Osteoblast (primary cell): ENCODE measurements around the gene TRIM38. TPM values are rescaled to one million over a fixed set of nuclear protein-coding genes. Genes with fewer than 3 reads are reported as not detected.

Experiments
- DNase-seq: peaks from one replicate; pipeline ENCODE4 v3.0.0; 2011; ENCODE audit warnings: low spot score, mixed read lengths; ENCODE audit not compliant: insufficient read length; ENCODE audit errors: missing footprints
- H2AFZ ChIP-seq: 2 replicates; pipeline ENCODE4 v1.6.0; 2011; ENCODE audit warnings: mild to moderate bottlenecking, low read length
- H3K27ac ChIP-seq: 2 replicates; pipeline ENCODE4 v1.5.1; 2011; ENCODE audit warnings: mild to moderate bottlenecking, low read depth, low read length, moderate library complexity
- H3K27me3 ChIP-seq: 2 replicates; pipeline ENCODE4 v1.6.0; 2012; ENCODE audit warnings: mild to moderate bottlenecking, control low read depth, inconsistent platforms, low read length, moderate library complexity; ENCODE audit not compliant: insufficient read depth
- H3K36me3 ChIP-seq: 2 replicates; pipeline ENCODE4 v1.5.1; 2011; ENCODE audit warnings: mild to moderate bottlenecking, low read length, control low read depth, moderate library complexity; ENCODE audit not compliant: insufficient read depth
- H3K4me1 ChIP-seq: 2 replicates; pipeline ENCODE4 v1.5.1; 2011; ENCODE audit warnings: mild to moderate bottlenecking, low read length, control low read depth, moderate library complexity; ENCODE audit not compliant: insufficient read depth
- H3K4me2 ChIP-seq: 2 replicates; pipeline ENCODE4 v1.6.0; 2011; ENCODE audit warnings: mild to moderate bottlenecking, low read length; ENCODE audit not compliant: insufficient read depth
- H3K4me3 ChIP-seq: fragments of 200-600 bp; sonication (generic); 3 replicates; pipeline ENCODE4 v1.5.1; 2012; ENCODE audit warnings: mild to moderate bottlenecking, low read length, inconsistent platforms; ENCODE audit not compliant: insufficient read depth
- H3K79me2 ChIP-seq: 2 replicates; pipeline ENCODE4 v1.6.0; 2012; ENCODE audit warnings: mild to moderate bottlenecking, low read length, control low read depth, inconsistent platforms; ENCODE audit not compliant: insufficient read depth
- H3K9me3 ChIP-seq: 2 replicates; pipeline ENCODE4 v1.5.1; 2011; ENCODE audit warnings: low read depth, low read length, control low read depth
- H4K20me1 ChIP-seq: 2 replicates; pipeline ENCODE4 v1.6.0; 2012; ENCODE audit warnings: mild to moderate bottlenecking, low read length, control low read depth; ENCODE audit not compliant: insufficient read depth
- total RNA-seq: library from RNA; depleted of rRNA; stranded (reverse); fragments of >200 nt; gene quantifications from 2 replicates; pipeline ENCODE4 v1.2.3, GENCODE V29; 2012
- TF ChIP-seq, protein P1 (sequence below): IDR thresholded peaks from 2 replicates; pipeline ENCODE4 v1.5.1; 2011; ENCODE audit warnings: mild to moderate bottlenecking, low read depth, low read length, moderate library complexity; ENCODE audit errors: extremely low read depth

The TRIM38 gene
- total RNA-seq, 1 donor = 13.0 TPM

- Histone ChIP-seq H2AFZ (peak overlapping the region; percentile 63), H4K20me1 (no peaks in the 10 kb centered on the region), H3K27ac (peak overlapping the region; percentile 11), H3K4me2 (no peak overlapping the region), H3K9me3 (no peaks in the 10 kb centered on the region), H3K79me2 (no peaks in the 10 kb centered on the region), H3K4me1 (no peaks in the 10 kb centered on the region), H3K27me3 (no peaks in the 10 kb centered on the region), H3K4me3 (no peak overlapping the region), H3K36me3 (no peaks in the 10 kb centered on the region)
- no peak for DNase-seq
- TF ChIP-seq, protein P1, sequence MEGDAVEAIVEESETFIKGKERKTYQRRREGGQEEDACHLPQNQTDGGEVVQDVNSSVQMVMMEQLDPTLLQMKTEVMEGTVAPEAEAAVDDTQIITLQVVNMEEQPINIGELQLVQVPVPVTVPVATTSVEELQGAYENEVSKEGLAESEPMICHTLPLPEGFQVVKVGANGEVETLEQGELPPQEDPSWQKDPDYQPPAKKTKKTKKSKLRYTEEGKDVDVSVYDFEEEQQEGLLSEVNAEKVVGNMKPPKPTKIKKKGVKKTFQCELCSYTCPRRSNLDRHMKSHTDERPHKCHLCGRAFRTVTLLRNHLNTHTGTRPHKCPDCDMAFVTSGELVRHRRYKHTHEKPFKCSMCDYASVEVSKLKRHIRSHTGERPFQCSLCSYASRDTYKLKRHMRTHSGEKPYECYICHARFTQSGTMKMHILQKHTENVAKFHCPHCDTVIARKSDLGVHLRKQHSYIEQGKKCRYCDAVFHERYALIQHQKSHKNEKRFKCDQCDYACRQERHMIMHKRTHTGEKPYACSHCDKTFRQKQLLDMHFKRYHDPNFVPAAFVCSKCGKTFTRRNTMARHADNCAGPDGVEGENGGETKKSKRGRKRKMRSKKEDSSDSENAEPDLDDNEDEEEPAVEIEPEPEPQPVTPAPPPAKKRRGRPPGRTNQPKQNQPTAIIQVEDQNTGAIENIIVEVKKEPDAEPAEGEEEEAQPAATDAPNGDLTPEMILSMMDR = no peak
Measured at GRCh38 chr6:25934156-25934555, 28.4 kb upstream of the TRIM38 start.

DNA sequence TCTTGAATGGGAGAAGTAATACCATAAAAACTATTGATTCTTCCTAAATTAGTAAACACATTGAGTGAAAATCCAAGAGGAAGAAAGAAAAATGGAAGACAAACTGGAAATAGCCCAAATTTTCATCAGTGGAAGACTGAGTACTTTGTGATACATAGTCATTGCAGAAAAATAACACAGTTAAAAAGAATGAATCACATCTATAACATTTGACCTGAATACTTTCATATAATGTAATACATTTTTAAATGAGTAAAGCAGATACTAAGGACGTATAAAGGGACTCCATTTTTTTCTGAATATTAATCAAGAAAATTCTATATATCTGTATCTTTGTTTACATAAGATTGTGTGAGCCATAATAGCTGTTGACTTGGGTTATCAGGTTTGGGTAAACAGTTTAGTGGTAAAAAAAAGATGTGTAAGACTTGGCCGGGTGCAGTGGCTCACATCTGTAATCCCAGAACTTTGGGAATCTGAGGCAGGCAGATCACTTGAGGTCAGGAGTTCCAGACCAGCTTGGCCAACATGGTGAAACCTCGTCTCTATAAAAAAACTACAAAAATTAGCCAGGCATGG, 27.8 kb upstream of the TRIM38 start:
- Histone ChIP-seq H3K27me3 (no peaks in the 10 kb centered on the region), H3K27ac (peak overlapping the region; percentile 11), H3K4me3 (no peak overlapping the region), H3K79me2 (no peaks in the 10 kb centered on the region), H4K20me1 (no peaks in the 10 kb centered on the region), H2AFZ (peak overlapping the region; percentile 10), H3K4me2 (no peak overlapping the region), H3K36me3 (no peaks in the 10 kb centered on the region), H3K4me1 (no peaks in the 10 kb centered on the region), H3K9me3 (no peaks in the 10 kb centered on the region)
- DNase-seq = no peak
- TF ChIP-seq, protein P1 = no peak

- Histone ChIP-seq H3K27ac (no peak overlapping the region), H3K9me3 (no peaks in the 10 kb centered on the region), H3K4me1 (no peaks in the 10 kb centered on the region), H3K4me2 (no peak overlapping the region), H2AFZ (no peak overlapping the region), H4K20me1 (no peaks in the 10 kb centered on the region), H3K4me3 (no peak overlapping the region), H3K27me3 (no peaks in the 10 kb centered on the region), H3K79me2 (no peaks in the 10 kb centered on the region), H3K36me3 (no peaks in the 10 kb centered on the region)
- TF ChIP-seq, protein P1 = no peak
- no peak for DNase-seq
Measured at GRCh38 chr6:25935953-25936352, 26.6 kb upstream of the TRIM38 start.

DNA sequence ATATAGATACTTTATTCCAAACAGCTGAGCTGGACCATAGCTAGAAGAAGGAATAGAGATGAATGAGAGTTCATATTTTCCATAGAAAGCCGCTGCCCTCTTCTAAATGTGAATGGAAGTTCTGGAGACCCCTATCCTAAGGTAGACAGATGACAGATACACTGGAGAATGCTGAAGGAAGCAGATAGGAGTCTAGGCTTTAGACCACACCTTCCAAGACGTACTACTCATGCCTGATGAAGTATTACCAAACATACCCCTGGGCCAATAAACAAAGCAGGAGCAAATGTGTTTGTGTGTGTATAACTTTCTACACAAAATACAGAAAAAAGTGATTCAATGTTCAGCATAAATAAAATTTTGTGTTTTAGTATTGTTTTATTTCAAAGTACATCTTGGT, 23.0 kb upstream of the TRIM38 start:
- Histone ChIP-seq H3K79me2 (no peaks in the 10 kb centered on the region), H3K27me3 (no peaks in the 10 kb centered on the region), H3K9me3 (no peaks in the 10 kb centered on the region), H4K20me1 (no peaks in the 10 kb centered on the region), H2AFZ (no peak overlapping the region), H3K27ac (no peak overlapping the region), H3K36me3 (no peaks in the 10 kb centered on the region), H3K4me2 (no peak overlapping the region), H3K4me3 (no peak overlapping the region), H3K4me1 (no peaks in the 10 kb centered on the region)
- DNase-seq = no peak
- TF ChIP-seq, protein P1 = no peak
